MV-4-11 (cell line): ENCODE measurements around the gene TMEM233.
A peak's percentile ranks its signal among the peaks of the same experiment; 100 is the strongest.

Experiments
- DNase-seq: peaks from one replicate; lab custom pipeline; 2025; lab: John Stamatoyannopoulos, UW

The TMEM233 gene

DNA sequence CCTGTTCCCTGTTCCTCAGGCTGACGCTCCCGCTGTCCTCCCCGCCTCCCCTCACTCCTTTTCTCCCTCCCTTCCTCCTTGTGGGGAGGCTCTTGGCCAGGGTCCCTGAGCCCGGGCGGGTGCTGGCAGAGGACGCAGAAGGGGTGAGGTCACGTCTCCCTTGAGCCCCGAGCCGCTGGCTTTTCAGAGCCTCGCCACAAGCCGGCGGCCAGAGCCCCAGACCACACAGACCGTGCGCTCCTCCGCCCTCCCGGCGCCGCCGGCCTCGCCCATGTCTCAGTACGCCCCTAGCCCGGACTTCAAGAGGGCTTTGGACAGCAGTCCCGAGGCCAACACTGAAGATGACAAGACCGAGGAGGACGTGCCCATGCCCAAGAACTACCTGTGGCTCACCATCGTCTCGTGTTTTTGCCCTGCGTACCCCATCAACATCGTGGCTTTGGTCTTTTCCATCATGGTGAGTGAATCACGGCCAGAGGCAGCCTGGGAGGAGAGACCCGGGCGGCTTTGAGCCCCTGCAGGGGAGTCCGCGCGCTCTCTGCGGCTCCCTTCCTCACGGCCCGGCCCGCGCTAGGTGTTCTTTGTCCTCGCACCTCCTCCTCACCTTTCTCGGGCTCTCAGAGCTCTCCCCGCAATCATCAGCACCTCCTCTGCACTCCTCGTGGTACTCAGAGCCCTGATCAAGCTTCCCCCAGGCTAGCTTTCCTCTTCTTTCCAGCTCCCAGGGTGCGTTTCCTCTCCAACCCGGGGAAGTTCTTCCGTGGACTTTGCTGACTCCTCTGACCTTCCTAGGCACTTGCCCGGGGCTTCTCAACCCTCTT, at the start of gene TMEM233:
TMEM233 (plus strand) TSS at position 197 of the 821 bp plus-strand sequence; CDS start at position 272, 75 bp downstream.
- DNase-seq = peak; percentile 46

DNA sequence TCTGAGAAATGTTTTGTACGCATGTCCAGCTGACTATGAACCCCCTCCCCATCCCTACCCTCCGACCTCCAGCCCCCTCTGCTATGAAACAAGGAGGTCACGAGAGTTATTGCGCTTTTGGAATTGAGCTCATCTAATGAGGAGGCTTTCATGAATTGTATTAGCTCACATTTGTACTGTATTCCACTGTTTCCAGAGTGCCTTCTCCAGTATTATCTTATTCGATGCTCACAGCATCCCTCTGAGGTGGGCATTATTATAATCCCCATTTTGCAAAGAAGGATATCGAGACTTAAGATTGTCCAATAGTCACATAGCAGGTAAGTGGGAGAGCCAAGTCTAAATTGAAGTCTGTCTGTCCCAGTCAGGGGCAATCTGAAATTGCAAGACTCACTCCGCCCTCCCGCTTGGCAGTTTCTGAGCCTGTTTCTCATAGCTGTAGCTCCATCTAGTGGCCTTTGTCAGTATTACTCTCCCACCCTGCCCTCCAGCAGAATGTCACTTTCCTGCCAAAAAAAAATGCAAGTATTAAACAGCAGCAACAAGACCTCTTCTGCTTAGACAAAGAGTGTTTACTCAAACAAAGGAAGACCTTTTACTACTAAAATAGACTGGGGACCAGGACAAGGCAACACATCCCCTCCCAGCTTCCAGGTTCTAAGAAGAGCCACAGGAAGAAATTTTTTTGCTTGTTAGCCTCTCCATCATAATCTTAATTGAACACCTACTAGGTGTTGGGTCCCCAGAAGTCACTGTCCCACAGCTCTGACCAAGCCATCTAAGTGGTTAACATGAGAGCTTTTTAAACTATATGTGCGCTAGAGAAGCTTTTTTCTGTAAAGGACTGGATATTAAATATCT, 48.6 kb upstream of the TMEM233 start:
- DNase-seq = peak; percentile 54

DNA sequence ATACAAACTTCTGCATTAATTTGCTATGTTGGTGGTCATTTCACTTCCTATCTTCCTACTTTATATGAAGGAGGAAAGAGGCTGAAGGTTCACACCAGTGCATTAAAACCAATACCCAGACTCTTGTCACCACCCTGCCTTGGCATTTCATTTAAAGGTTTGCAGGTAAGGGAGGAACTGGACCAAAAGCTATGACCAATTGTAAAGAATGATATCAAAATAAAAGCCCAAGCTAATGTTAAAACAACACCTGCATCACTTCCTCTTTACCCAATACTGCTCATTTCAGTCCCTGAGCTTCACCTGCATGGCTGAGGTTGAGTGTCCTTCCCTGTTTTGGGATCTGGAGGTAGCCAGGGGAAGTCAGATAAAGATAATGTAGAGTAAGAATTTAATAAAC, 47.2 kb upstream of the TMEM233 start:
- DNase-seq = no peak

DNA sequence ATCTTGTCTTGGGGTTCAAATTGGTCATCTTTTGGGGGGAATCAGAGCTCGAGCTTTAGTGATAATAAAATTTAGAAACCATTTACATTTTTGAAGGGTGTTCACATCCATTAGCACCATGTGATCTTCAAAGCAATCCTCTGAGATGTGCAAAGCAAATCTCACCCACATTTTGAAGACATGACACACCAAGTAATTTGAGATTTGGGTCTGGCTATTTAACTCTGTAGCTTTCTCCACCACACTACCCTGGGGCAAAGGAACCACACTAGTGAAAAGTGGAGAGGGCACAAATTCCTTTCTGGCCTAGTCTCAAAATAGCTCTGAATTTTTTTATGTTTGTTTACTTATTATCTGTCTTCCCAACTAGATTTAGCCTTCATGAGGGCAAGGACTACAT, 46.6 kb upstream of the TMEM233 start:
- DNase-seq = no peak

DNA sequence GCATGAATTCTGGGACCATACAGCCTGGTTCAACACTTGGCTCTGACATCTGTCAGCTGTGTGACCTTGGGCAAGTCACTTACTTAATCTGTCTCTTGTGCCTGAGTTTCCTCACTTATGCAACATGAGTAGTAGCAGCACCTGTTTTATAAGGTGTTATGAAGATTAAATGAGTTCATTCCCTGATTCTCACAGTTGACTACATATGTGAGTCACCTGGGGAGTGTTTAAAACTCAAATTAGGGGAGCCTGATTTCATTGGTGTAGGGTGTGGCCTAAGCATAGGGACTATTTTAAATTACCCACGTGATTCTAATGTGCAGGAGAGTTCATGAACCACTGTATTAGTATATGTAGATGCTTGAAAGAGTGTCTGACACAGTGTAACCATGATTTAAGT, 36.7 kb upstream of the TMEM233 start:
- no peak for DNase-seq

DNA sequence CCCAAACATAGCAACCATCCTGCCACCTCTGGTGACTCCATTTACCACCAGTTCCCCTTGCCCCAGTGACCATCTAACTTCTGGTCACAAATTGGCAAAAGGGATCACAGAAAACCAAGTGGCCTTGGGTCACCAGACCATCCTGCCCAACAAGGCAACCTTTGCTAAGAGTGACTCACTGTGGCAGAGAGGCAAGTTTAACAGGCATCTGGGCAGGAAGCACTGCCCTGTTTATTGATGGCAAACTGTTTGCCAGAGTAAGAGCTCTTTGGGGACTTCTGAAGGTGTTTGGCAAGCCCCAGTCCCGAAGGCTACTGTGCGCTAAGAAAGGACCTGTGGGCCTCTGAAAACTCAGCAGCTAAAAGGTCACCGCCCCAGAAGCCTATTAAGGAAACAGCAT, 28.2 kb upstream of the TMEM233 start:
- no peak for DNase-seq

DNA sequence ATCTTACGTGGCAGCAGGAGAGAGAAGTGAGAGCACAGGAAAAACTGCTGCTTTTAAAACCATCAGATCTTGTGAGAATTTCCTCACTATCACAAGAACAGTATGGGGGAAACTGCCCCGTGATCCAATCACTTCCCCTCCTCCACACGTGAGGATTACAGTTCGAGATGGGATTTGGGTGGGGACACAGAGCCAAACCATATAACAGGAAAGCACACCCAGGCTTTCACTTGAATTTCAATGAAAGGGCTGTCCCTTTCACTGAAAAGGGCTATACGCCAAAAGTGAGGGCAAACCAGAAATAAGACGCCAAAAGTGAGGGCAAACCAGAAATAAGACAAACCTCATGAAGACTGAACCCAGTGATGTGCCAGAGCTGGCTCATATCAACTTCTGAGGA, 22.8 kb upstream of the TMEM233 start:
- no peak for DNase-seq

DNA sequence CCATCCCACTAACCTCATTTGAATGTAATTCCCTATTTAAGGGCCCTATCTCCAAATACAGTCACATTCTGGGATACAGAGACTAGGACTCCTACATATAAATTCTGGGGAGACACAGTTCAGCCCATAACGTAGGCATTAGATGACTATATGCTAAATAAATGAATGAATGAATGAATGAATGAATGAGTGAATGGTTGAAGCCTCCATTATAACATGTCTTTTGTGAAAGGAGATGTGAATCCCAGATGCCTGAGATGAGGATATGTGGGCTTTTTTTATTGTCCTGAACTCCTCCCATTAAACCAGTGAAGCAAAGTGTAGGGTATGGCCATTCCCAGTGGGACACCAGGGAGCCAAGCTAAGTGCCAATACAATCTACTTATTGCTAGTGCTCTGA, 20.5 kb upstream of the TMEM233 start:
- no peak for DNase-seq

DNA sequence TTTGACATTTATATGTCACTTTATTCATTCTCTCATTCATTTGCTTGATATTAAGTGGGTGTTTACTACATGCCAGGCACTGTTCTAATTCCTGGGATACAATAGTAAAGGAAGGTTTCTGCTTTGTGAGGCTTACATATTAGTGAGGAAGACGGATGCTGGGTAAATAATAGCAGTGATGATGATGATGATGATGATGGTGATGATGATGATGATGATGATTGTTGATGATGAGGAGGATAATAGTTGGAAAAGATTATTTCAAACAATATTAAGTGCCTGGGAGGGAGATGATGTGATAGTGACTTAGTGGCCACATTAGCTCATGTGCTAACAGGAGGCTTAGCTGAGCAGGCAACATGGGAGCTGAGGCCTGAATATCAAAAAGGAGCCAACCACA, 19.3 kb upstream of the TMEM233 start:
- no peak for DNase-seq

DNA sequence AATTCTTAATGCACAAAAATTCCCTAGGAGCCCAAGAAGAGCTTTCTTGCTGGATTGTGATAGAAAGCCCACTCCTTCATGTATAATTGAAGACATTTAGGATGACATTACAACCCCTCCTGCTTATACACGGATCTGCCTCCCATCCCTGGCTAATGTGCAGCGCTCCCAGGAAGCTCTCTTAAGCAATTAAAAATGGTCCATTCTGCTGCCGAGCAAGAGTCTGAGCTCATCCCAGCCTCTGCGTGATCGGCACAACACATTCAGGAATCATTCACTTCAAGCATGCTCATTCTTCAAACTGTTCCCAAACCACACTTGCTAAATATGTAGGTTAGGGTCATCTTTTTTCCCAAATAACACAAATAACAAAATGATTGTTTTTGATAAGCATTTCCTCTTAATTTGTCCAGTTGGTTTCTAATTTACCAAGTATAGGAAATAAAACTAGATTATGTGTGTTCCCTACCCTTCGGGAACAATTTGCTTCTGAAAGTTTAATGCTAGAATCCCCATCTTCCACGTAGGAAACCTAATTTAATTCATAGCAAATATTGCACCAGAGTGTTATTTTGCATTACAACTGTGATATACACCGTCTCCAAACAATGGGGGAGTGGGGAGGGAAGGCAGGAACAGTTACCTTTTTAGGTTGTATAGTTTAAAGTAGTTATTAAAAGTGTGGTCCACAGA, 17.3 kb upstream of the TMEM233 start:
- no peak for DNase-seq

DNA sequence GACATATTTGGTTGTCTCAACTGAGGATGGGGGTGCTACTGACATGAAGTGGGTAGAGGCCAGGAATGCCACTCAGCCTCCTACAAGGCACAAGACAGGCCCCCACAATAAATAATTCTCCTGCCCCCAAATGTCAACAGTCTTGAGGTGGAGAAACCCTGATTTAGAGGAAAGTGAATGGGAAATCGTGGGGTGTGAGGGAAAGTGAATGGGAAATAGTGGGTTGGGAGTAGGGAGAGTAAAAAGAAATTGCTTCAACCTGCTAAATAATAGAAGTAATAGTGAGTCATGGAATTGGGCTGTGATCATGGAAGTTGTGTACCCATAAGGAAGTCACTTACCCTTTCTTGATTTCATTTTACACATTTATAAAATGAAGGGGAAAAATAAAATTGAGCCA, 16.7 kb upstream of the TMEM233 start:
- DNase-seq = no peak

DNA sequence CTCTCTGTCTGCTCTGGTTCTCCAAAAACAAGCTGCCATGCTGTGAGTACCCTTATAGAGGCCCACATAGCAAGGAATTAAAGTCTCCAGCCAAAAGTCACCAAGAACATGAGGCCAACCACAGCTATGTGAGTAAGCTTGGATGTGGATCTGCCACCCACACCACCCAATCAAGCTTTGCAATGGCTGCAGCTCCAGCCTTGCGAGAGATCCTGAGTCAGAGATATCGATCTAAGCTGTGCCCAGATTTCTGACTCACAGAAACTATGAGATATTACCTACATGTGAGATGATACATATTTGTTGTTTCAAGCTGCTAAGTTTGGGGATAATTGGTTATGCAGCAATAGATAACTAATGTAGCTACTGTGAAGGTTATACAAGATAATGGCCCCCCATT, 15.5 kb upstream of the TMEM233 start:
- peak; percentile 84 for DNase-seq

DNA sequence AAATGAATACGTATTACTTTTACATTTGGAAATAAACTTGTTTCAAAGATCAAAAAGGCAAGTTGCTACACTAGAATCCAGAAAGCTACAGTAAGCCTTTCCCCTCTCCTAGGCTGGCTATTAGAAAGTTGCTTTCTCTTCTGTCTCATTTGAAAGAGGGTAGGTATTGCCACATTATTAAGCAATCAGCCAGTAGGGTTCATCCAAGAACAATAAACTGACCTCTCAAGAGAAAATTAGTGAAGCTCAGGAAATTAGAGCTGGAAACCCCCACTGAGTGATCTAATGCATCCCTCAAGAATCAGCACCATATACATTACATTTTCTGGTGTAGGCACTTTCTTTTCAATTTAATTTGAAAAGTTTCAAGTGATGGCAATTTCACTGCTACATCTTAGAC, 4.5 kb upstream of the TMEM233 start:
- peak; percentile 92 for DNase-seq

DNA sequence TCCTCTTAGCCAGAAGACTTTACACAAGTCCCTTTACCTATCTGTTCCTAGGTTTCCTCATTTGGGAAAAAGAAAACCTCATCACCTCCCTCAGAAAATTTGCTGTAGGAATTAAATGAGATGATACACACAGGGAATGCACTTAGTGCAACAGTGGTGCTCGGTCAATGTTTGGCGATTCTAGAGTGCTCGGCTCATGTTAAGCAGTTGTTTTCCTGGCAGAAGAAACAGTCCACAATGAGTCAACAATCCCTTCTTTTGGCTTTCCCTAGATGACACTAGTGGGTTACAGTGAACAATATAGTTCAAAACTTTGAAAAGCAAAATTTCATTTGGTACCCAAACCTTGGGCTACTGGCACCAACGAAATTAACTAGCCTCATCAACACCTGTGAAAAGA, 3.9 kb upstream of the TMEM233 start:
- DNase-seq = no peak

DNA sequence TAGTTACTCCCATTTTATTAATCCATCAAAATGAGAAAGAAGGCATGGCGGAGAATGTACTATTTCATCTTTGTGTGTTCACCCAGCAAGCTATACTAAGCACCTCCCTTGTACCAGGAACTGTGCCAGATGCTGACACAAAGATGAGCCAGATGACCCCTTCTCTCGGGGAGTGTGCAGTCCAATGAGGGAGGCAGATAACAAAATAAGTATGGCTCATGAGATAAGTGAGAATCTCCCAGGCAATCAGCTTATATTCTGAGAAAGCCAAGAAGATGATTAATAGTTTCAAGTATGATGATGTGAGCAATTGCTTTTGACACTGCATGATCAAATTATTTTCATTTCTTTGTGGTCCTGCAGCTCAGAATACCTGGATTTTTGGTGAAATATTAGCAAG, 1.3 kb upstream of the TMEM233 start:
- DNase-seq = no peak

DNA sequence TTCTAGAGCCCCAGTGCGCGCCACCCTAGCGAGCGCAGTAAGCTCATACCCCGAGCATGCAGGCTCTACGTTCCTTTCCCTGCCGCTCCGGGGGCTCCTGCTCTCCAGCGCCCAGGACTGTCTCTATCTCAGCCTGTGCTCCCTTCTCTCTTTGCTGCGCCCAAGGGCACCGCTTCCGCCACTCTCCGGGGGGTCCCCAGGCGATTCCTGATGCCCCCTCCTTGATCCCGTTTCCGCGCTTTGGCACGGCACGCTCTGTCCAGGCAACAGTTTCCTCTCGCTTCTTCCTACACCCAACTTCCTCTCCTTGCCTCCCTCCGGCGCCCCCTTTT, 791 bp downstream of the TMEM233 start:
- no peak for DNase-seq

DNA sequence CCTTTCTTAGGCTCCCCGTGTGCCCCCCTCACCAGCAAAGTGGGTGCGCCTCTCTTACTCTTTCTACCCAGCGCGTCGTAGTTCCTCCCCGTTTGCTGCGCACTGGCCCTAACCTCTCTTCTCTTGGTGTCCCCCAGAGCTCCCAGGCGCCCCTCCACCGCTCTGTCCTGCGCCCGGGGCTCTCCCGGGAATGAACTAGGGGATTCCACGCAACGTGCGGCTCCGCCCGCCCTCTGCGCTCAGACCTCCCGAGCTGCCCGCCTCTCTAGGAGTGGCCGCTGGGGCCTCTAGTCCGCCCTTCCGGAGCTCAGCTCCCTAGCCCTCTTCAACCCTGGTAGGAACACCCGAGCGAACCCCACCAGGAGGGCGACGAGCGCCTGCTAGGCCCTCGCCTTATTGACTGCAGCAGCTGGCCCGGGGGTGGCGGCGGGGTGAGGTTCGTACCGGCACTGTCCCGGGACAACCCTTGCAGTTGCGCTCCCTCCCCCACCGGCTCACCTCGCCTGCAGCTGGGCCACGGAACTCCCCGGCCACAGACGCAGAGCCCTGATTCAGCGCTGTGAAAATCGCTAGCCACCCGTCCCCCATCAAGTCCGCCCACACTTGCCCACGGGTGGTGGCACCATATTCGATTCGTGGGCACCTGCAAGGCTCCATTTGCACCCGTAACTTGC, 1.3 kb downstream of the TMEM233 start:
- peak; percentile 63 for DNase-seq

DNA sequence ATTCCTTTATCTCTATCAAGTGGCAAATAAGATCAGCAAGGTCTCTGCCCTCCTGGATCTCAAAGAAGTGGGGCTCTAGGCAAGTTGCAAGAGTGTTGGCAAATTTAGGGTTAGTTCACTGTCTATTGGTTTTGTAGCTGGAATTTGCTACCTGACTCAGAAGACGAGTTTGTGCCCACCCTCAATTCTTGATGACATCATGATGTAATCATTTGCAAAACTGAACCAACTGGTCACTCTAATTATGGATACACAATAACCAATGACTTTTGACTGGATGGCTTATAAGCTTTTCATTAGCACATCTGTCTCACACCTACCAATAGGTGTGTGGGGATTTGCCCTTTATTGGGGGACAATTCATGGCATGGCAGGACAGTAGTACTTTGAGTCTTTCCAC, 4.6 kb downstream of the TMEM233 start:
- DNase-seq = no peak

DNA sequence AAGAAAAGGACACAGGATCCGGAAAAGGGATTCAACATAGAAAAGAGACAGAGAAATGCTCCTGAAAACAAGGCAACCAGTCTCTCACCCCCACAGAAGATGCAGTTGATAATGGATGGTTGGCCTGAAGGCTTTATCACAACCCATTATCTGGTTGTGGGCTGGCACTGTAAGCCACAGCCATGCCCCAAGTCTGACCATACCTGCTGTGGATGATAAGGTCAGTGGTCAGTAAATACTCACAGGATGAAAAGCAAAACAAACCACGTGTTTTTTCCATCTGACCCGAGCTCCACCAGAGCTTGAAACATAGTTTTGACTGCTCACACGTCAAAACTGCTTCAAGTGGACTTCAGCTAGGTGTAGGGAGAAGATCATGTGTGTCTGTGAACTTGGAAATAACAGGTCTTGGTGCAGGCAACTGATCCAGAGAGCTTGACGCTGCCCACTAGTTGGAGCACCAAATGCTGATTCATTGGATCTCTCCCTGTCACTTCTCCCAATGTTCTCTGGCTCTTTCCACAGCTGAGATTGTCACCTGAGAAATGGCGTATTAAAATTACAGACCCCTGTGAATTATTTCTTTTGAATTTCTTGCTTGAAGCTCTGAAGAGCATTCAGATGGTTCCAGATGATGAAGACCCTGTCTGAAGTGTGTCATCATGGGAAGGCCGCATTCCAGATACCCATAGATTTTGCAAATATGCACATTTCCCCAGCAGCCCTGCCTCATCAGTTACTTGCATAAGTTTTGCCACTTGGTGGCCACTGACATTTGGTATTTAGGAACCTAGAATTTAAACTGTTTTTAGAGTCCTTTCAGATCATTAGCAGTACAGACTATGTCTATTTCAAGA, 8.5 kb downstream of the TMEM233 start:
- DNase-seq = no peak

DNA sequence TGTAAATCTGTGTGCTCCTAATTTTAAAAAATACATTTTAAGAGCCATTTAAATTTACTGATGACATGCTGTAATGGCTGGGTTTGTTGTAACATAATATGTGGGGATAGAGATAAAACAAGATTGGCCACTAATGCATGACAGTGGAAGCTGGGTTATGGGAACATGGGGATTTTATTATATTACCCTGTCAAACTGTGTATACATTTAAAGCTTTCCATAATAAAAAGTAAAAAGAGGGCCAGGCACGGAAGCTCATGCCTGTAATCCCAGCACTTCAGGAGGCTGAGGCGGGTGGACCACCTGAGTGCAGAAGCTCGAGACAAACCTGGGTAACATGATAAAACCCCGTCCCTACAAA, 9.1 kb downstream of the TMEM233 start:
- DNase-seq = no peak

DNA sequence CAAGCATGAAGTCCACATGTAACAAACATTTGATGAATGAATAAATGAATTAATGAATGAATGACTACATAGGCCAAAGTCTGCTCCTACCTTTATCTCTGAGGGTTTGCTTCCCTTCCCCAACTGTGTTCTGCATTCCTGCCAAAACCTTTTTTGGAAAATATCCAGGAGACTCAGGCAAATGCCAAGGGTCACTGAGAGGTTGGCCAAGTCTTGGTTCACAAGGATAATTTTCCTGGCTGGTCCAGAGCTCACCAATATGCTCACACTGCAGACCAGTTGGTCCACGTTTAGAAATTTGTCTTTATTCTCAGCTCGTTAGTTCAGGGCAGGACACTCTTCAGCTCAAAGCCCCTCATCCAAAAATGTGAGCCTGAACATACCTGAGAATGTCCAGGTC, 10.2 kb downstream of the TMEM233 start:
- no peak for DNase-seq
